Brain pericyte (primary cell): ENCODE results near the gene DNAJC3.
"Not testable (repeated sequence)": the region's sequence is repeated elsewhere in the genome, so short reads cannot be mapped to it uniquely, and the experiment has no call there.

Experiments
- DNase-seq: peaks from one replicate; pipeline ENCODE4 v3.0.0-alpha.2; 2012; ENCODE audit warnings: low read depth, low spot score

Gene DNAJC3, protein sequence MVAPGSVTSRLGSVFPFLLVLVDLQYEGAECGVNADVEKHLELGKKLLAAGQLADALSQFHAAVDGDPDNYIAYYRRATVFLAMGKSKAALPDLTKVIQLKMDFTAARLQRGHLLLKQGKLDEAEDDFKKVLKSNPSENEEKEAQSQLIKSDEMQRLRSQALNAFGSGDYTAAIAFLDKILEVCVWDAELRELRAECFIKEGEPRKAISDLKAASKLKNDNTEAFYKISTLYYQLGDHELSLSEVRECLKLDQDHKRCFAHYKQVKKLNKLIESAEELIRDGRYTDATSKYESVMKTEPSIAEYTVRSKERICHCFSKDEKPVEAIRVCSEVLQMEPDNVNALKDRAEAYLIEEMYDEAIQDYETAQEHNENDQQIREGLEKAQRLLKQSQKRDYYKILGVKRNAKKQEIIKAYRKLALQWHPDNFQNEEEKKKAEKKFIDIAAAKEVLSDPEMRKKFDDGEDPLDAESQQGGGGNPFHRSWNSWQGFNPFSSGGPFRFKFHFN

DNA sequence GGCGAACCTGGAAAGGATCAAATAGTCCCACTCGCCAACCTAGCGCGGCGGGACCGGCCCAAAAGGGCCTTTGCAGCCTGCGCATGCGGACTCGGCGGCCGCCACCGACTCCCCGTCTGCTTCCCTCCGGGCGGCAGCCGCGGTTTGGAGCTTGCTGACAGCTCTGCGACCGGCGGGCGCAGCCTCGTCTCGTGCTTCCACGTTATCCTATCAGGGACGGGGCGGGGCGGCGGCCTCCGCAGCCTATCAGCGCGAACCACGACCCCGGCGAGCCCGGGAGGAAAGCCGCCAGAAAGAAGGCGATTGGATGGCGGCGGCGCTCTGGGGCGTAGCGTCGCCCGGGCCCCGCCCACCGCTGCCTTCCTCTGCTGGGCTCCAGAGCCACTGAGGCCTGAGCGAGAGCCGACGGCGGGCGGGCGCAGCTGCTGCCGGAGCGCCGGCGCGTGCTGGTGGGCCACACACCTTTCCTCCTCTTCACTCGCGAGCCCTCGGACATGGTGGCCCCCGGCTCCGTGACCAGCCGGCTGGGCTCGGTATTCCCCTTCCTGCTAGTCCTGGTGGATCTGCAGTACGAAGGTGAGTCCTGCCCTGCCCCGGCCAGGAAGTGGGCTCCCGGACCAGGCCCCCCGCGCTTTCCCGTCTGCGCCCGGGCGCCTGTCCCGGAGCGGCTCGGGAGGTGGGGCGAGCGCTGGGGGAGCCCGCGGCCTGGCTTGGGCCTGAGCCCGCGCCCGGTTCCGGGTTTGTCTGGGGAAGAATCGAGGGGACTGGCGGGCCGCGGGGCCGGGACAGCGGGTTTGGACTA, at the start of gene DNAJC3:
TSS of gene DNAJC3 (plus strand) at position 378 of the 802 bp plus-strand sequence. CDS start at position 495, 117 bp downstream.
- DNase-seq: peak; percentile 96

DNA sequence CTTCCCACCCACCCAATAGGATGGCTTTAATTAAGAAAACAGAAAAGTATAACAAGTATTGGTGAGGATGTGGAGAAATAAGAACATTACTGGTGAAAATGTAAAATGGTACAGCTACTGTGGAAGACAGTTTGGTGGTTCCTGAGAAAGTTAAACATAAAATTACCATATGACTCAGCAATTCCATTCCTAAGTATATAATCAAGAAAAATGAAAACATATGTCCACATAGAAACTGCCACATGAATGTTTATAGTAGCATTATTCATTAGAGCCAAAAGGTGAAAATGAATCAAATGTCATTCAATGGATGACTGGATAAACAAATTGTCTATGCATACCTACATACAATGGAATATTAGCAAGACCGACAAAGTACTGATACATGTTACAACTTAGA, 49.3 kb upstream of the DNAJC3 start:
- DNase-seq: no peak

DNA sequence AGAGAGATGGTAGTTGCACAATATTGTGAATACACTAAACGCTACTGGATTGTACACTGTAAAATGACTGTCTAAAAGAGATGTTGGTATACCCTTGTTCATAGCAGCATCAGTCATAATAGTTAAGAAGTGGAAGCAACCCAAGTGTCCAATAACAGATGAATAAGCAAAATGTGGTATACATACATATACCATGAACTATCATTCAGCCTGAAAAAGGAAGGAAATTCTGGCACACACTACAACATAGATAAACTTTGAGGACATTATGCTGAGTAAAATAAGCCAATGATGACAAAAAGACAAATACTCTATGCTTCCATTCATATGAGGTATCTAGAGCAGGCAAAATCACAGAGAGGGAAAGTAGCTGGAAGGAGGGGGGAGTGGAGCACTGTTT, 48.5 kb upstream of the DNAJC3 start:
- no peak for DNase-seq

DNA sequence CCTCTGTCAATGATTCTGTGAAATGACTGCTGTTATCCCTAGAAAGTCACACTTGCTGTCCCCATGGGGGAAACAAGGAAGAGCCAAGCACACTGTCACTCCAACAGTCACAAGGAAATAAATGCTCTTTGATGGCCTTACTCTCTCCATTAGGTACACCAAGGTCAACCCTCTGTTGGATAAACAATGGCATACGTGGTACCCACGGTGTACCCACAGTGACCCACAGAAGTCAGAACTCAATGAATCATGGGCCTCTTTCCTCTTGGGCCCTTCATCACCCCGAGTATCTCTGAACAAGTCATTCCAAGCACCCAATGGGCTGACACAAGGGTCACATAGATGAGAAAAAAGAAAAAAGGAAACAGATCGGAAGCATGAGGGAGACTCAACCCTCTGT, 47.9 kb upstream of the DNAJC3 start:
- no peak for DNase-seq

DNA sequence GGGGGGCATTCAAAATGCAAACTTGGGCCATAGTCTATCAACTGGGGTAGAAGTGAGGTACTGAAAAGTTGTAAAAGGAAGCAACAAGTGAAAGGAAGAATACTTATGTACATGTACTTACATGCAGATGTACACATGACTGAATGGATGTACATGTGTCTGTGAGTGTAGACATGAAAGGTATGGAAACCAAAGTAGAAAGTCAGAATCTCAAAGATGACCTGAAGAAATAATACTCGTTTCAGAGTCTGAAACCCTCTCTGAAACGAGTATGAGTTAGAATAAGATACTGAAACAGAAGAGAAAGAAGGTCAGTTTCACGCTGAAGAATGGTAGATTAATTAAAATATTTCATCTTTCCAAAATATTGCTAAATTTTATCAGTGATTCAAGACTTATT, 46.3 kb upstream of the DNAJC3 start:
- no peak for DNase-seq

DNA sequence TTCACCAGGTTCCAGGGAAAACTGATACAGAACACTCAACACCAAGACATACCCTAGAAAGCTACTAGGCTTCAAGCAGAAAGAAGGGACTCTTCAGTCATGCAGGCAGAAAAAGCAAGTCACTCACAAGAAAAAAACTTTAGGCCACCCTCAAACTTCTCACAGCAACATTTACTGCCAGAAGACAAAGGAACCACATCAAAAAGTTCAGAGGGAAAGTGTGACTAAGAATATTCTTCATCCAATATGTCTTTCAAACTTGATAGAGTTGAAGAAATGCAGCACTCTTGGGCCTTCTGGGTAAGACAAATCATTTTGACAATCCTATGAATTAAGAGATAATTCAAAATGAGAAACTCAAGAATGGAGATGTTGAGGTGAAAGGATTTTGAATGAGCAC, 40.1 kb upstream of the DNAJC3 start:
- no peak for DNase-seq

DNA sequence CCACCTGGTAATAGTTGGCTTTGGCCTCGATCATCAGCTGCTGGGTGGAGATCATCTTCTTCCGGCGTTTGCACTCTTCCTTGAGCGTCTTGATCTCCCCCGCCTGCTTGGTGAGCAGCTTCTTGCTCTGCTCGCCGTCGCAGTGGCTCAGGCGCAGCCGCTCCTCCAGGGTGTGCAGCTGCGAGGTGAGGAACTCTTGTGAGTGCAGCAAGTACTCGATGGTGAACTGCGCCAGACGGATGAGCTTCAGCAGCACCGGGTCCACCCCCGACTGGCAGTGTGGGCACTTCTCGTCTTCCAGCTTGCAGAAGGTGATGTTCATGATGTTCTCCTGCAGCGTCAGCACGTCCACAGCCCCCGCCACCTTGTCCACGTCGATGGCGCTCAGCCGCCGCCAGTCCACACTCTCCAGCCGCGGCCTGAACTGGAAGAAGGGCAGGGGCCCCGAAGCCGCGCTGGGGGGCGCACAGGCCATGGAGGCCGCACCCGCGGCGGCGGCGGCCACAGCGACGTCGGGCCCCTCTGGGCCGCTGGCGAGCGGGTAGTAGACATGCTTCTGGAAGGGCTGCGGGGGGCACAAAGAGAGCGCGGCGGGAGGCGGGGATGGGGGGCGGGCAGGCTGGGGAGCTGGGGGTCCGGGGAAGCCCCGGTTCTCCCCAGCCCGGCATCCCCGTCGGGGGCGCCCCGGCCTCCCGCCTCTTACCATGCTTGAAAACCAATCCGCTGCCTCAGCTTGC, 35.5 kb upstream of the DNAJC3 start:
- DNase-seq: no peak

DNA sequence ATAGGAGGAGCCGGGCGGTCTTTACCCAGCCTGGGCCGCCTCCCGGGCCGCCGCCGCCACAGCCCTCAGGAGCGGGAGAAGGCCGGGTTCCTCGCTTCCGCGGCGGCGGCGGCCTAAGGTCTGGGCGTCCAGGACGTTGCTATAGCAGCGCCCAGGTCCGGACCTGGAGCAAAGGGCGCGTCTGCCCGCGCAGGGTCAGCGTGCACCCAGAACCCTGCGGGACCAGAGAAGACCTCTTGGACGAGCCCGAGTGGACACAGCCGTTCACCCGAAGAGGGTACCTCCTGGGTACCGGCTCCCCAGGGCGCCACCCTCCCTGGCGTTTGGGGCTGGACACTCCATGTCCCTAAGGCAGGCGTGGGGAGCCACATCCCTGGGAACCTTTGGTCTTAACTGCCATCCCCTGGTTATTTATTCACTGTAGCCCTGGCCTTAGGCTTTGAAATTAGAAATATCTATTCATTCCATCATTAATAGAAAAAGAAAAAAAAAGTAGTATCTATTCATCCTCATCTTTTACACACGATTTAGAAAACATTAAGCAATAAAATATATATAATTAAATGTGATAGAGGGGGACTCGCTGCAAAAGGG, 34.8 kb upstream of the DNAJC3 start:
- no peak for DNase-seq

DNA sequence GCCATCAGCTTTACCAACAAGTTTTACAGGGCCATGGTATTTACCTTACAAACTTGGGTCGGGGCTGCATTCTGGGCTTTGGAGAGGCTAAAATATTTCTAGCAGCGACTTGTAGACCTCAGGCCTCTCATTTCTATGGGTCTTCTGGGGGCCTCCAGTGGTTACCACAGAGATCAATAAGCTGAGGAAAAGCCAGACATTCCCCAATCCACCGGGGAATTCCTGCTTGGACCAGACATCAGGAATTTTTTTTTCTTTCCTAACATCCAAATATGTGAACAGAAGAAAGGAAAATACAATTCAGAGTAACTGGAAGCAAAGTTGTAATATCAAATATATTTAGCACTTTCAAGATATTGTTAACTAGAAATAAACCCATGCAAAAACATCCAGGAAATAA, 33.9 kb upstream of the DNAJC3 start:
- DNase-seq: no peak

DNA sequence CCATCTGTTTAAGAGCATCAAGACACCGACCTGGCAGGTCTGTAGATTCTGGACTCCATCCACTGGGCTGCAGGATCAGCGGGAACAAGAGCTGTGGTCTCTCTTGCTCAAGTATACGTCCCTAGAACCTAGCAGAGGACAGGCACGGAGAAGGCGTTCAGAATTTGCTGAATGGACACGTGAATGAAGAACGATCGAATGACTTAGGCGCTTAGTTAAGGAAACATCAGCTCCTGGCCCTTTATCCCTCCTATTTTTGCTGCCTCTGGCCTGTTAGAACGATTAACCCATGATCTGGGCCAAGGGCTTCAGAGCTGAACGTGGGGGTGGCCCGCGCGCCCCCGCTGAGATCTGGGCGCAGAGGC, 33.4 kb upstream of the DNAJC3 start:
- DNase-seq: no peak

DNA sequence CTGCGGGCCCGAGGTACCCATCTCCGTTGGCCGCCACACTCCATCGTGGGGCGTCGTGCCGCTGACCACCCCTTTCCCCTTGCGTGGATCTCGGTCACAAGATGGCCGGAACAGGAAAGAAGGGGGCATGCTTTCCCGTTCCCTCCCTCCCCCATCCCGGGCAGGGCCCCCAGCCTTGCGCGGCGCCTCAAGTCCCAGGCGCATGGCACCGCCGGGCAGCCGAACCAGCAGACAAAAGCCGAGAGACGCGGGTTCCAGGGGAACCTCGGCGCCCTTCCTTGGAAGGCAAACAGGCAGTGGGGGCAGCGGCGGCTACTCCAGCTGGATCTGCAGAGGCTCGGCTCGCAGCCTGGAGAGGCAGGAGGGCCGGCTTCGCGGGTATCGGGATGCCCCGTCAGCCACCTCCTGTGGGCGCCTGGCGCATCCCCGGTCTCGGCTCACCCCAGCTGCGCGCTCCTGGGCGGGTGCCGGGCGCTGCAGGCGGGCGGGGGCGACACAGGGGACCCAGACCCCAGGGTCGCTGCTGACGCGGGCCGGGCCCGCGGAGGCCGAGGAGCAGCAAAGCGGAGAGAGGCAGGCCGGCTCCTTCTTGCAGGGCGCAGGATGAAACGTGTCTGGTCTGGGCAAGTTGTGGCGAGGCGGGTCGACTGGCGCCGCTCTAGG, 32.9 kb upstream of the DNAJC3 start:
- DNase-seq: no peak

DNA sequence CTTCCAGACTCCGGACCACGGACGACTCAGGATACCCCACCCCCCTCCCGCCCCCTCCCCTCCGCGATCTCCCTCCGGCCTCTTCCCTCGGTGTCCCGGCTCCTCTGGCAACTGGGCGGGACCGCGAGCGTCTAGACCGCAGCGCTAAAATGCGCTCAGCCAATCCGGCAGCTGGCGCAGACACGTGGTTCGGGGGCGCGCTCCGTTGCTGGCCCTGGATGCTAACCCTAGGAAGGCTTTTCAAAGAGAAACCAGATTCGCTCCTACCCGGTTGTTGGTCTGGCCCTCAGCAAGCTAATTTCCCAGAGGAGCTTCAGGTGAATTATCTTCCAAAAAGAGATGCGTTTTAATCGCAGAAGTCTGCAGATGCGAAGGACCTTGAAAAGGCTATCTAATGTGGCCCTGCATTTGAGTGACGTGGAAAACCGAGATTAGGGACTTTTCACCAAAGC, 32.3 kb upstream of the DNAJC3 start, which contains the start of gene DZIP1:
TSS of gene DZIP1 (minus strand) at position 106 of the 452 bp plus-strand sequence. CDS start 2,677 bp downstream, outside the sequence.
- DNase-seq: no peak

DNA sequence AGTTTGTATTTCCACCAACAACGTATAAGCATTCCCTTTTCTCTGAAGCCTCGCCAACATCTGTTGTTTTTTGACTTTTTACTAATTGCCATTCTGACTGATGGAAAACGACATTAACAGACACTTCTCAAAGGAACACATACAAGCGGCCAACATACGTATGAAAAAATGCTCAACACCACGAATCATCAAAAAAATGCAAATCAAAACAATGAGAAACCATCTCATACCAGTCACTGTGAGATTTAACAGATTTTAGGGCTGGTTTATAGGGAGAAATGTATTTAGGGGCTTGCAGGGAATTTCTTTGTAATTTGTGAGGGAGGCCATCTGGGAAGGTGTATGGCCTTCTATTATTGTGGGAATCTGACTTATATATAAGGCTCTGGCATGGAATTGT, 29.6 kb upstream of the DNAJC3 start:
- no peak for DNase-seq

DNA sequence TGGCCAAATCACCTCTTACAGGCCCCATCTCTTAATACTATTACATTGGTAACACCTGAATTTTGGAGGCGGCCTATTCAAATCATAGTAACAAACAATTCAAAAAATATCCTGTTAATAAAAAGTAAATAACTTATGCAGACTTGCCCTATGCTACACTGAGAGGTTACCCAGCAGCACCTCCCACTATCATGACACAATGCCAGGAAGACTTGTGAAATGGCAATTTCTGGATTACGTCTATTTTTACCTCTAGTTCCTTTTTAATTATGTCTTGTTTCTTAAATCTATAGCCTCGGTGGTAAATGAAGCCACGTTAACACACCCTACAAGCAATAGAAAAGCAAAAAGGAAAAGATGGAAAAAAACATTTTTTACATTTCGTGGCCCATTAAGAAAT, 26.2 kb upstream of the DNAJC3 start:
- DNase-seq: no peak

DNA sequence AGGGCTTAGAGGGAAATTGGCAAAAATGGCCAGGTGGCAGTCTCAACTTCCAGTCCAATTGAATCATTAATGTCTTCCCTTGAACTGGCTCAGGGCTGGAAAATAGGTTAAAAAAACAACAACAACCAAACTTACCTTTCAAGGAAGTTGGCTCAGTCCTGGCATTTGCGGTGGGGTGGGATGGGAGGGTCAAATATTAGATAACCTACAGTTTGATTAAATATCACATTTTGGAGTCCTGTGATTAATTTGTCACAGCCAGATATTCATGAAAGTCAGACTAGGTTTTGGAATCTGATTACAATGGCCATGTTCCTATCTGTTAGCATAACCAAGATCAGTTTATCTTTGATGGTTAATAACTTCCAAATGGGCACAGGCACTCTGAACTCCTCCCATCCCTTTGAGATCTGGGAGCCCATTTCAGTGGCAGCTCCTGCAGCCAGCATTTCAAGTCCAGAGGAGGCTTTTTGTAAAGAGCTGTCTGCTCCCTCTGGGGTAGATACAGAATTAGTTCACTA, 24.6 kb upstream of the DNAJC3 start:
- no peak for DNase-seq

DNA sequence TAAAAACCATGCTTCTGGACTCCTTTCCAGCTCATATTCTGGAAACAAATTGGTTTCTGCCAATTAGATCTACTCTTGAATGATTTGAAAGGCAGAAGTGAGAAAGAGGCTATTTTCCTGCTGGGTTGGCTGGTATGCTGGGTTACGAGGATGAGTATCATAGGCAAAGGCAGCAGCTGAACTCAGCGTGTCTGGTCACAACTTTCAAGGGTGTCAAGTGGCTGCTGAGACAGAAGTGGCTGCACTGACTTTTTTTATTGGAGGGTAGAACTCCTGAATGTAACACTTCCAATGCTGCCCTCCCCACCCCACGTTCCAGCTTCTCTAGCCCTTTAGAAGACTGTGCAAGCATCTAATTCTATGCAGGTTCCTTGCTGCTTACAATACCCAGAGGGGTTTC, 24.1 kb upstream of the DNAJC3 start:
- DNase-seq: no peak

DNA sequence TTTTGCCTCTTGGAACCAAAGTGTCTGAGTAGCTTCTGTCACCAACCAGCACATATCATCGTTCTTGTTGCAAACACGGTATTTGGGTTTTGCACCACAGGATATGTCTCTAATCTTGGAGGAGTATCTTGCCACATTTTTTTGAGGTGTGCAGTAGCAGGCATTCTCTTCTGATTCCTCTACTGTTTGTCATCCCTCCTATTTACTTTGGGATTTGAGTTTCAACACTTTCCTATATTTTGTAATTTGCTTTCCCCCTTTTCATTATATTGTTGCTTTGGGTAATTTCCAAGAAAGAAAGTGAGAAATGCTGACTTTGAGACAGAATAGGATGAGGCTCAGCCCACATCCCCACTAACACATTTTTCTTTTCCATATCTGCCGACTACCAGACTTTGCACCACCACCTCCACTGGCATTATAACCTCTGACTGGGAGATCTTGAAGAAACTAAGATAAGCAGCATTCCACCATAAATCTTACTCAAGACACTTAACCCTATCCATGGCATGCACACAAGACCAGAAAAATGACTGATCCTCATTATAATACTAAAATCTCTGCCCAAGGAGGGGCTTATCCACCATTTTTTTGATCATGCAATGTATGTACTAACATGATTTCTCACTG, 20.4 kb upstream of the DNAJC3 start:
- DNase-seq: no peak

DNA sequence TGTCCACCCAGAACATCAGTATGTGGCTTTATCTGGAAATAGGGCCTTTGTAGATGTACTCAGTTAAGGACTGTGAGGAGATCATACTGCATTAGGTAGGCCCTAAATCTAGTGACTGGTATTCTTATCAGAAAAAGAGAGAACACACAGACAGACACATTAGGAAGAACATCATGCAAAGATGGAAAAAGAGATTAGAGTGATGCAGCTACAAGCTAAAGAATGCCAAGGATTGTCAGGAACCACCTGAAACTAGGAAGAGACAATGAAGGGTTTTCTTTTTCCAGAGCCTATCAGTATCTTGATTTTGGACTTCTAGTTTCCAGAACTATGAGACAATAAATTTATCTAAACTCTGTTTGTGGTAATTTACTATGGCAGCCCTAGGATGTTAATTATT, 17.4 kb upstream of the DNAJC3 start:
- no peak for DNase-seq

DNA sequence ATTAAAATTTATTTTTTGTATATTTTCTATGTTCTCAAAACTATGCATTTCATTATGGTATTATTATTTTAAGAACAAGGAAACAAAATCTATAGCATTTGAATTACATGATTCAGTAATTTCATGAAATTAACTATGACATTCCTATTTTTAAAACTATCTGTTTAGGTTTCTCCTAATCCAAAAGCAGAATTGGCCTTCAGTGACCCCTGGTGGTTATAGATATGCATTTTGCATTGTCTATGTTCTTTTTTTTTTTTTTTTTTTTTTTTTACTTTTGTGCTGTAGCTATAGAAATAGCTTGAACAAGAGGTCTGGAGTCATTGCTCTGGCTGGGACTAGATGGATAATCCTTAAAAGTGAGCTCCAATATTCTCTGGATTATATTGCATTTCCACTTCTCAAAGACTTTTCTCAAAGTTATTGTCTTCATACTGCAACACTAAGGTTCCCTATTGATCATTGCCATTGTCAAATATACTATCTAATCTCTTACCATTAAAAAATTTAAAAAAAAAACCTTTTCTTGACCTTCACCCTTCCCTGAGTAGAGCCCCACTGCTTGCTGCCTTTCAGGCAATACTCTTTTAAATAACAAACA, 15.9 kb upstream of the DNAJC3 start:
- no peak for DNase-seq

DNA sequence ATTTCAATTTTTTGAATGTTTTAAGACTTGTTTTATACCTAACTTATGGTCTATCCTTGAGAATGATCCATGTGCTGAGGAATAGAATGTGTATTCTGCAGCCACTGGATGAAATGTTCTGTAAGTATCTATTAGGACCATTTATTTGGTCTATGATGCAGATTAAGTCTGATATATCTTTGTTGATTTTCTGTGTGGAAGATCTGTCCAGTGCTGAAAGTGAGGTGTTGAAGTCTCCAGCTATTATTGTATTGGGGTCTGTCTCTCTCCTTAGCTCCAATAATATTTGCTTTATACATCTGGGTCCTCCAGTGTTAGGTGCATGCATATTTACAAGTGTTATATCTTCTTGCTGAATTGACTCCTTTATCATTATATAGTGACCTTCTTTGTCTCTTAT, 9.7 kb upstream of the DNAJC3 start:
- not testable (repeated sequence) for DNase-seq
